Measurements from ENCODE around the gene FOXP4. TPM values are rescaled to one million over a fixed set of nuclear protein-coding genes. Genes with fewer than 3 reads are reported as not detected.
A peak's percentile ranks its signal among the peaks of the same experiment; 100 is the strongest.

Gene FOXP4
- total and polyA plus RNA-seq, 2 of the 13 experiments (the other 11 are each of a cell fraction or from before 2014, with no cell fraction given), result 11.0 to 12.4 TPM

DNA sequence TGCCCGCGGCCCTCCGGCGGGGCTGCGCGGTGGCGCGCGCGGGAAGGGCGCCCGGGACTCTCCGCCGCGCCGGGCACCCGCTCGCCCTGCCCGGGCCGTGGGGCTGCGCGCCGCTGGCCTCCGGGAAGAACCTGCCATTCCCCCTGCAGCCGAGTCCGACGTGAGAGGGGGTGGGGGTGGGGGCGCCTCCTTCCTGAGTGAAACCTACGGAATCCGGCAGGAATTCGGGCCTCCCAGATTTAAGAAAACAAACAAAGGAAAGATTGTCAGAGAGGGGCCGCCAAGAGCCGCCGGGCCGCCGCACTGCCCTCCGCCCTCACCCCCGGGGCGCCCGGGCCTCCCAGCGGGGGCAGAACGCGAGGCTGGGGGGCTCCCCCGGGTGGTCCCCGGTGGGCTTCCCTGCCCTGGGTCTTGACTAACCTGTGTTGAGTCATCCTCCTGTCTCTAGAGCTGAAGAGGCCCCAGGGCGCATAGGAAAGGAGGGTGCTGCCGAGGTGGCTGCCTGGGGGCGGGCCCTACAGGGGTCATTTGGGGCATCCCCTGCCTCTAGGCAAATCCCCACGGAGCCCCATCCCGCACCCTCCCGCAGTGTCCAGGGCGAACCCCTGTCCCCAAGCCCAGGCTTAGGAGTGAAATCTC is 42.2 kb upstream of the FOXP4 start (continued):
- TF ChIP-seq, protein P1, sequence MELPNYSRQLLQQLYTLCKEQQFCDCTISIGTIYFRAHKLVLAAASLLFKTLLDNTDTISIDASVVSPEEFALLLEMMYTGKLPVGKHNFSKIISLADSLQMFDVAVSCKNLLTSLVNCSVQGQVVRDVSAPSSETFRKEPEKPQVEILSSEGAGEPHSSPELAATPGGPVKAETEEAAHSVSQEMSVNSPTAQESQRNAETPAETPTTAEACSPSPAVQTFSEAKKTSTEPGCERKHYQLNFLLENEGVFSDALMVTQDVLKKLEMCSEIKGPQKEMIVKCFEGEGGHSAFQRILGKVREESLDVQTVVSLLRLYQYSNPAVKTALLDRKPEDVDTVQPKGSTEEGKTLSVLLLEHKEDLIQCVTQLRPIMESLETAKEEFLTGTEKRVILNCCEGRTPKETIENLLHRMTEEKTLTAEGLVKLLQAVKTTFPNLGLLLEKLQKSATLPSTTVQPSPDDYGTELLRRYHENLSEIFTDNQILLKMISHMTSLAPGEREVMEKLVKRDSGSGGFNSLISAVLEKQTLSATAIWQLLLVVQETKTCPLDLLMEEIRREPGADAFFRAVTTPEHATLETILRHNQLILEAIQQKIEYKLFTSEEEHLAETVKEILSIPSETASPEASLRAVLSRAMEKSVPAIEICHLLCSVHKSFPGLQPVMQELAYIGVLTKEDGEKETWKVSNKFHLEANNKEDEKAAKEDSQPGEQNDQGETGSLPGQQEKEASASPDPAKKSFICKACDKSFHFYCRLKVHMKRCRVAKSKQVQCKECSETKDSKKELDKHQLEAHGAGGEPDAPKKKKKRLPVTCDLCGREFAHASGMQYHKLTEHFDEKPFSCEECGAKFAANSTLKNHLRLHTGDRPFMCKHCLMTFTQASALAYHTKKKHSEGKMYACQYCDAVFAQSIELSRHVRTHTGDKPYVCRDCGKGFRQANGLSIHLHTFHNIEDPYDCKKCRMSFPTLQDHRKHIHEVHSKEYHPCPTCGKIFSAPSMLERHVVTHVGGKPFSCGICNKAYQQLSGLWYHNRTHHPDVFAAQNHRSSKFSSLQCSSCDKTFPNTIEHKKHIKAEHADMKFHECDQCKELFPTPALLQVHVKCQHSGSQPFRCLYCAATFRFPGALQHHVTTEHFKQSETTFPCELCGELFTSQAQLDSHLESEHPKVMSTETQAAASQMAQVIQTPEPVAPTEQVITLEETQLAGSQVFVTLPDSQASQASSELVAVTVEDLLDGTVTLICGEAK (IDR thresholded peaks at IDR 0.05), result no peak
- TF ChIP-seq, protein P1 (CRISPR knock-in tag; IDR thresholded peaks at IDR 0.05), result no peak
- peak; percentile 54 for TF ChIP-seq ZNF768 (CRISPR knock-in tag; IDR thresholded peaks at IDR 0.05)
- no peak for TF ChIP-seq ZNF83 (CRISPR knock-in tag; IDR thresholded peaks at IDR 0.05; ENCODE audit: borderline replicate concordance)
- TF ChIP-seq GATAD2A (CRISPR knock-in tag; IDR thresholded peaks at IDR 0.05), result no peak
- TF ChIP-seq ZNF460 (CRISPR knock-in tag; IDR thresholded peaks at IDR 0.05; ENCODE audit: borderline replicate concordance), result no peak
- TF ChIP-seq, protein P2, sequence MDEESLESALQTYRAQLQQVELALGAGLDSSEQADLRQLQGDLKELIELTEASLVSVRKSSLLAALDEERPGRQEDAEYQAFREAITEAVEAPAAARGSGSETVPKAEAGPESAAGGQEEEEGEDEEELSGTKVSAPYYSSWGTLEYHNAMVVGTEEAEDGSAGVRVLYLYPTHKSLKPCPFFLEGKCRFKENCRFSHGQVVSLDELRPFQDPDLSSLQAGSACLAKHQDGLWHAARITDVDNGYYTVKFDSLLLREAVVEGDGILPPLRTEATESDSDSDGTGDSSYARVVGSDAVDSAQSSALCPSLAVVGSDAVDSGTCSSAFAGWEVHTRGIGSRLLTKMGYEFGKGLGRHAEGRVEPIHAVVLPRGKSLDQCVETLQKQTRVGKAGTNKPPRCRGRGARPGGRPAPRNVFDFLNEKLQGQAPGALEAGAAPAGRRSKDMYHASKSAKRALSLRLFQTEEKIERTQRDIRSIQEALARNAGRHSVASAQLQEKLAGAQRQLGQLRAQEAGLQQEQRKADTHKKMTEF (CRISPR knock-in tag; IDR thresholded peaks at IDR 0.05), result peak; percentile 48; the same call in 1 of the 2 replicates
- TF ChIP-seq ELF3 (CRISPR knock-in tag; IDR thresholded peaks at IDR 0.05), result 0 out of 2 replicates have a peak, but pooled peaks have one; percentile 30
- TF ChIP-seq ZNF10 (CRISPR knock-in tag; IDR thresholded peaks at IDR 0.05; ENCODE audit: borderline replicate concordance, low read depth), result no peak
- peak; percentile 57 for TF ChIP-seq HDAC1 (CRISPR knock-in tag; IDR thresholded peaks at IDR 0.05)
- TF ChIP-seq POLR2G (IDR thresholded peaks at IDR 0.05; ENCODE audit: low read depth, low read length), result peak; percentile 58; the same call in 1 of the 2 replicates
- TF ChIP-seq, protein P3, sequence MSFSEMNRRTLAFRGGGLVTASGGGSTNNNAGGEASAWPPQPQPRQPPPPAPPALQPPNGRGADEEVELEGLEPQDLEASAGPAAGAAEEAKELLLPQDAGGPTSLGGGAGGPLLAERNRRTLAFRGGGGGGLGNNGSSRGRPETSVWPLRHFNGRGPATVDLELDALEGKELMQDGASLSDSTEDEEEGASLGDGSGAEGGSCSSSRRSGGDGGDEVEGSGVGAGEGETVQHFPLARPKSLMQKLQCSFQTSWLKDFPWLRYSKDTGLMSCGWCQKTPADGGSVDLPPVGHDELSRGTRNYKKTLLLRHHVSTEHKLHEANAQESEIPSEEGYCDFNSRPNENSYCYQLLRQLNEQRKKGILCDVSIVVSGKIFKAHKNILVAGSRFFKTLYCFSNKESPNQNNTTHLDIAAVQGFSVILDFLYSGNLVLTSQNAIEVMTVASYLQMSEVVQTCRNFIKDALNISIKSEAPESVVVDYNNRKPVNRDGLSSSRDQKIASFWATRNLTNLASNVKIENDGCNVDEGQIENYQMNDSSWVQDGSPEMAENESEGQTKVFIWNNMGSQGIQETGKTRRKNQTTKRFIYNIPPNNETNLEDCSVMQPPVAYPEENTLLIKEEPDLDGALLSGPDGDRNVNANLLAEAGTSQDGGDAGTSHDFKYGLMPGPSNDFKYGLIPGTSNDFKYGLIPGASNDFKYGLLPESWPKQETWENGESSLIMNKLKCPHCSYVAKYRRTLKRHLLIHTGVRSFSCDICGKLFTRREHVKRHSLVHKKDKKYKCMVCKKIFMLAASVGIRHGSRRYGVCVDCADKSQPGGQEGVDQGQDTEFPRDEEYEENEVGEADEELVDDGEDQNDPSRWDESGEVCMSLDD (CRISPR knock-in tag; IDR thresholded peaks at IDR 0.05; ENCODE audit: borderline replicate concordance), result peak; percentile 80; the same call in 1 of the 2 replicates
- no peak for TF ChIP-seq SNAI1 (CRISPR knock-in tag; IDR thresholded peaks at IDR 0.05; ENCODE audit: borderline replicate concordance)
- TF ChIP-seq REL (CRISPR knock-in tag; conservative IDR thresholded peaks at IDR 0.05), result no peak
- TF ChIP-seq NFE2 (CRISPR knock-in tag; IDR thresholded peaks at IDR 0.05), result no peak
- TF ChIP-seq ZC3H4 (CRISPR knock-in tag; IDR thresholded peaks at IDR 0.05; ENCODE audit: borderline replicate concordance), result no peak

Data from HepG2 (cell line).